MV-4-11 (cell line): Measurements from ENCODE around the gene ANO2.

Experiments
- DNase-seq: peaks from one replicate; lab custom pipeline; 2025; lab: John Stamatoyannopoulos, UW

The ANO2 gene

GRCh38 chr12:5622280-5622679 is 322.8 kb downstream of the ANO2 start:
- DNase-seq: no peak

GRCh38 chr12:5621329-5621728 is 323.7 kb downstream of the ANO2 start:
- DNase-seq: no peak

DNA sequence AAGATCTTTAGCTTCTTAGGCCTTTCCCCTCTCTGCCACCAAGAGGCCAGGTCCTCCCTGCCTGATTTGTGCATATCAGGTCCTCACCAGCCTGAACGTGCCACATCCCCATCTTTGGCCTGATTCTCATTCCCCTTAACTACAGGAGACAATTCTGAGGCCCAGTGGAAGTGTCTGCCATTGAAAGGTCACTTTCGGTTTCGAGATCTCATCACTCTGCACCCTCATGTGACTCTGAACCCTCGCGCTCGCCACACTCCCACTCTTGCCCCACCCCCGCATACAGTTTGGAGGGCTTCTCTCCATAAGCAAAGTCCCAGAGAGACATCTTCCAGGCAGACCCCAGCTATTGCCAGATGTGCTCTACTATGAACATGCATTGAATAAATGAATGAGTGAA is 324.2 kb downstream of the ANO2 start:
- DNase-seq: no peak

- no peak for DNase-seq
Observed at GRCh38 chr12:5619628-5620027, 325.4 kb downstream of the ANO2 start.

- DNase-seq: no peak
Observed at GRCh38 chr12:5616854-5617253, 328.2 kb downstream of the ANO2 start.

DNA sequence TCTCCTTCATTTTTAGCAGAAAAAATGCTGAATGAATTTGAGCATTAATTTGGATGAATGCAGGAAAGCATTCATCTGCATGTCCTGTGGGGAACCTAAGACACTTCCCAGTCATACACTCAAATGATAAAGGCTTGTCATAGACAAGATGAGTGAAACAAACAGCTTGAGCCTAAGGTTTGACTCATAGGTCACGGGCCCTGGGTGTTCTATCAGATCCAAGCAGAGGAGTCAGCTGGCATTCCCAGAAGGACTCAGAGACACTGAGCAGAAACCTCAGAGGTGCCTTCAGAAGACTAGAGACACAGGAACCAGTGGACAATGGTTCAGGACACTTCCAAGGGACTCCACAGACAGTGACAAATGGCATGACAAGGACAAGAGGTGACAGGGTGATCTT is 329.3 kb downstream of the ANO2 start:
- DNase-seq: no peak

DNA sequence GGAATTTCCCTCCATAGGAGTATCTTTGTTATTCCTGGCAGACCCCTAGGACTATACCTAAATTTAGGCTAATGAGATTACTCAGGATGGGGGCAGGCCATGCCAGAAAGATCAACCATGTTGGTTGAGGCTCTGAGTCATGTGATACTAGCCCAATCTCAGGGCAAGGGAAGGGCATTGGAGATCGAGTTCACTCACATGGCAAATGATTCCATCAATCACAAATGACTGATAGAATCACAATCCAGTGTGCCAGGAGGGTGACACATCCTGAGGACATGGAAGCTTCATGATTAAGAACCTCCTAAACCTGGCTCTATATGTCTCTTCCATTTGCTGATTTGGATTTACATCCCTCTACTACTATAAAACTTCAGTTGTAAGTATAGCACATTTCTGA is 330.8 kb downstream of the ANO2 start:
- DNase-seq: no peak

DNA sequence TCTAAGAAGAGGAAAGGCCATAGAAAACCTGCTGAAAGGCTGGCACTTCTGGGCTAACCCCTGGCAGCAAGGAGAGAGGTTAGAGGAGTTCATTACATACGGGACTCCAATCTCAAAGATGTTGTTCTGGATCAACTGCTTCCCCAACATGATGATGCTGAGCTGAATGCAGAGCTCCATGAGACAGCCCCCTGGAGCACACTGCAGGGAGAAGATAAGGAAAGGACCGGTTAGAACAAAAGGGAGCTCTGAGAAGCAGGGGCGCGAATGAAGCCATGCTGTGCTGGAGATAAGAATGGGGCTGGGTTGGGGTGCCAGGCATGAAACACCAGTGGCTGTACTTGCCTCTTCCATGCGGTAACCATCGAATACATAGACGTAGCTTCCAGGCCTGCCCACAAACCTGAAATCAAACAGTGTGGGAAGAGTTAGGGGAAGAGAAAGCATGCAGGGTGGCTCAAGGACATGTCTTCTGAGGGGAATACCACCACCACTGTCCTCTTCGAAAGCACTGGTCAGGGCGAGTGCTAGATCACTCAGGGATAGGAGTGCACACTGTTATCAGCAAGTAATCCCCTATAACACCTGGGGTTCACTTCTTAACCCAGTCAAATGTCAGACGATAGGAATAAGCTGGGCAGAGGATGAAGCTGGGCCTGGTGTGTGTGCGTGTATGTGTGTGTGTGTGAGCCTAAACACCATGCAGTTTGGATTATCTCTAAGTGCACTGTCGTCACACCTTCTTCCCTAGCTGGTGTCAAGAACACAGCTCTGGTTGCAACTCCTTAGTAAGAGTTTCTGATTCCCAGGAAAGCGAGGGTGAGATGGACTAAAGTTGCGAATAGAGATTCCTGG is 332.3 kb downstream of the ANO2 start:
- DNase-seq: no peak

GRCh38 chr12:5611162-5611561 is 333.9 kb downstream of the ANO2 start:
- DNase-seq: no peak

- no peak for DNase-seq
Observed at GRCh38 chr12:5599378-5599777, 345.7 kb downstream of the ANO2 start.

DNA sequence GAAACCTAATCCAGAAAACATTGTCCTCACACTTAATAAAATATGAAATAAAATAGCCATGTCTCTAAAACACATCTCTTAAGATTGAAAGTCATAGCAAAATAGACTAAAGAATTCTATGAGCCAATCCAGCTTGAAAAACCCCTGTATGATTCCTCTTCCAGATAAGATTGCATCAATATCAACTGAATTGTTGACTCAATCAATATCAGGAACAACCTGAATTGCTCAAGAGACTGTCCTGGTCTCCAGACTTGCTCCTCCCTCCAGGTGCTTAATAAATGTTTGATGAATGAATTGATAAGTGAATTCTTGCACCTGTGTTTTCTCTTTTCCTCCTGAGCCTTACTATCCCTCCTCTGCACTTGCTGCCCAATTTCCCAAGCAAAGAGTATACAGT is 351.1 kb downstream of the ANO2 start:
- DNase-seq: no peak

DNA sequence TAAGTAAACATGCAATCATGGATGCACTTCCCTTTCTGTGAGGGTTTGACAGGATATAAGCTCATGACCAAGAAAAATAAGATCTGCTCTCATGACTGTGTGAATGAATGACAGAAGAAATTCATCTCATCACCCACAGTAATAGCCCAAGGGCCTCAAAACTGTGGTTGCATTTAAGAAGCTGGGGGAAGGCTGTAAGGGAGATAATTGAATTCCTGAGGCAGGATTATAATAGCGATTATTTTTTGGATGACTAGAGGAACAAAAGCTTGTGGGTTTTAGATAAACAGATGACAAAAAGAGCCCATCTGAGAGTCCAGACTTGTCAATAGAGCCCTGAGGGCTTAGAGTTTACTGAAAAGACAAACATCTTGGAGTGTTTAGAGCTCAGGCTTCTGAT is 352.0 kb downstream of the ANO2 start:
- no peak for DNase-seq

DNA sequence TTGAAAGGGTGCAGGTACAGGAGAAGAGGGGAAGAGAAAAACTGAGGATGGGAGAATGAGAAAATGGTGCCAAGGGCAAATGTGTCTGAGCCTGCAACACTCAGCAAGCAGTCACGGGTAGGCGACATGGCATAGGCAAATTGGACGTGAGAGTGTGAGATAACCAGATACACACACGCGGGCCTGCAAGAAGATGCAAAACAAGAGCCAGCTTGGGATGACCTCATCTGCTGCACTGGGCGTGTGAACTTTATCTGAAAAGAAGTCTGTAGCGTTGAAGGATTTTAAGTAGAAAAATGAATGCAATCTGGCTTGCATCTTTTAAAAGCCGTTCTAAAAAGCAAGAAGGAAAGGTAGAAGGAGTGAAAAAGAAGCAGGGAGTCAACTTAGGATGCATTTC is 352.7 kb downstream of the ANO2 start:
- DNase-seq: no peak

DNA sequence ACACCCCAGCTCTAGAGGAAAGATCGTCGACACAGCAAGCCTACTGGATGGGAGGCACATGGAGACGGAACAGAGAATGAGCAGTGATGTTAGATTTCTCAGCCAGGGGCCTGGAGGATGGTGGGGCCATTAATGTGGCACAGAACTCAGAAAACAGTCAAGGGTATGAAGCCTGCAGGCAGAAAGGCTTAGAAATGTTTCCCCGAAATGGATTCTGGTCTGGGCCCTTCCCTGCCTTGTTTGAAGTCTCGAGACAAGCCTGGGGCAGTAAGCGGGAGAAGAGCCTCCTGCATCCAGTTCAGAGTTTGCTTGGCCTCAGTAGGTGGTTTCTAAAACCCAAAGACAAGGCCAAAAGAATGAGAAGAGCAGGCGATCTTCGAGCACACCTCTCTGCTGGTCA is 354.7 kb downstream of the ANO2 start:
- DNase-seq: no peak

DNA sequence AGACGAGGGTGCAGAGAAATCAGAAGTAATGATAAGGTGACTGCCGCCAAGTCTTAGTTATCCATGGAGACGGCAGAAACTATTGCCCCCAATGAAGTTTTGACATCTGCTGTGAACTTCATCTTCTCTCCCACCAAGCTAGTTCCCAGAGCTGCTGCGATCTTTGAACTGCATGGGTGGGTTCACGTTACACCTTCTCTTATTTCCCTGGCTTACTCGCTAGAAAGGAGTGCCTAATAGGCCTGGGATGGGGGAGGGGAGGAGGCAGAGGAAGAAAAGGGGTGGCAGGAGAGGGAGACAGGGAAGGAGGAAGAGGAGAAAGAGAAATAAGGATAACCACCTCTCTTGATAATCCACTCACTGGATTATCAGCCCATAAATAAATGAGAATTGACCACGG is 356.0 kb downstream of the ANO2 start:
- DNase-seq: no peak

DNA sequence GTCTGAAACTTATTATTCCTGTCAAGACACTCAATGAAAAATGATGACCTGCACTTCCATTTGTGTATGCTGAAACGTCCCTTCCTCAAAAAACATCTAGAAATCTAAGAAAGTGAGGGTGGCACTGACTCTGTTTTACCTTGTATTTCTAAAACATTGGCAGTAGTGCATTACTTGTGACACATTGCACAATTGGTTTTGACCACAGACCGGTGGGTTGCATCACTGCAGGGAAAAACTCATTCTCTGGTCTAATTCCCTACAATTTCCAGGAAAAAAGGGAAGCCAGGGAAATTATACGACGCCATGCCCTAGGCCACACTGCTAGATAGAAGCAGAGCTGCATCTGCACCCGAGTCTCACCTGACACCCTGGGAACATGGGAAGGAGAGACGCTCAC is 356.5 kb downstream of the ANO2 start:
- DNase-seq: peak; percentile 20

DNA sequence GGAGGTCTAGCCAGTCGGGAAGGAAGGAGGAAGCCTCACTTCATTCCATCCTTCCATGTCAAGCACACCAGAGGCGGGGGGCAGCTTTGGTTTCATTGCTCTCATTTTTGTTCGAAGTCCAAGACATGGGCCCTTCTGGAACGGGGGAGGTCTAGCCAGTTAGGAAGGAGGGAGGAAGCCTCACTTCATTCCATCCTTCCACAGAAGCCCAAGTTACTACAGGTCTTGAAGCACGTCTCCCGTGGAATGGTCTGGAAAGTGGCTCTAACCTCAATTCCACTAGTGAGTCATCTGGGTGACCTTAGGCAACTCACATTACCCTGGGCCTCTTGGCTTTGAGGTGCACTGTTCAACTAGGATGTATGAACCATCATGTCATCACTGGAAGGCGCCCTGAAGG is 356.9 kb downstream of the ANO2 start:
- peak; percentile 12 for DNase-seq

GRCh38 chr12:5587711-5588121 is 357.3 kb downstream of the ANO2 start:
- no peak for DNase-seq

DNA sequence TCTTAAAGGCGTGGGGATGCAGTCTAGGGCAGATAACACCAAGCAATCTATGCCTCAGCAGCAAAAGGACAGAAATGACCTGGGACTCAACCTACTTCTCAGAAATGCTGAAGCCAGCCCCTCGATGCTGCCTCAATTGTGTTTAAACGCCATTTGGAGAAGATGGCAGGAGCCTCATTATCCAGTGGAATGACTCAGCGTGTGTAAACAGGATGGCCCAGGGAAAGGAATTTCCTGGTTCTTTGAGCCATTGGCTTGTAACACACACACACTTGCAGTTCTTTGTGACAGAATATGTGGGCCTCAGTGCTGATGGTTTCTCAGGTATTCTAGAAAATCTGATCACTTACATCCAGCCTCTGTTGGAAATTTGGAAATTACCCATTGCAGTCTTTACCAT is 358.9 kb downstream of the ANO2 start:
- DNase-seq: no peak

- no peak for DNase-seq
Observed at GRCh38 chr12:5585178-5585577, 359.9 kb downstream of the ANO2 start.

- no peak for DNase-seq
Observed at GRCh38 chr12:5584412-5585175, 360.5 kb downstream of the ANO2 start.

GRCh38 chr12:5582541-5582940 is 362.5 kb downstream of the ANO2 start:
- no peak for DNase-seq

- no peak for DNase-seq
Observed at GRCh38 chr12:5582018-5582417, 363.0 kb downstream of the ANO2 start.

GRCh38 chr12:5581616-5582015 is 363.4 kb downstream of the ANO2 start:
- DNase-seq: no peak
